GM12878 (cell line): ENCODE data around the gene CELF3. TPM values are rescaled to one million over a fixed set of nuclear protein-coding genes. Genes with fewer than 3 reads are reported as not detected.

Experiments used
- ATAC-seq: fragments of 200-7000 bp; cut with Tn5 transposase; 3 replicates; pipeline ENCODE4 v1.9.1; 2020; ENCODE audit warnings: mild to moderate bottlenecking, moderate library complexity
- BruUV-seq: library from RNA; stranded (reverse); fragments of 400-500 nt; replicated peaks from 2 replicates; lab custom pipeline; 2021; lab: Mats Ljungman, UMichigan
- CTCF ChIA-PET: fragments of 300-600 bp; sonication (Branson Sonifier 250); formaldehyde crosslinking; extraction: SDS; loops from one replicate; lab custom pipeline; 2021; ENCODE audit warnings: inconsistent platforms; lab: Yijun Ruan, JAX
- POLR2A ChIA-PET: fragments of 350-600 bp; formaldehyde crosslinking; extraction: SDS; loops from one replicate; lab custom pipeline; 2021; ENCODE audit warnings: inconsistent platforms; lab: Charles Lee
- RAD21 ChIA-PET: fragments of 300-600 bp; sonication (Branson Sonifier 250); formaldehyde crosslinking; loops from one replicate; lab custom pipeline; 2023; ENCODE audit warnings: antibody characterized with exemption; ENCODE audit not compliant: unreplicated experiment; lab: Charles Lee
- SMC1A ChIA-PET: fragments of 300-600 bp; sonication (Branson Sonifier 250); formaldehyde crosslinking; loops from one replicate; lab custom pipeline; 2023; ENCODE audit not compliant: unreplicated experiment, uncharacterized antibody; lab: Charles Lee
- DNase-seq: peaks from one replicate; pipeline ENCODE4 v3.0.0-alpha.2; 2011; ENCODE audit warnings: low read depth, low spot score
- FAIRE-seq: peaks from 3 replicates; lab custom pipeline; 2011; peaks lifted over from hg19 to GRCh38; lab: Jason Lieb, UNC
- H2AFZ ChIP-seq: 2 replicates; pipeline ENCODE4 v1.6.0; 2011; ENCODE audit warnings: low read depth, low read length, control low read depth; ENCODE audit not compliant: control insufficient read depth
- H3K27ac ChIP-seq: 2 replicates; pipeline ENCODE4 v1.5.1; 2011; ENCODE audit warnings: control low read depth; ENCODE audit not compliant: control insufficient read depth, insufficient read depth
- H3K27me3 ChIP-seq, 2 experiments: replicated peaks in 1 of 2; 2 replicates each; pipeline versions ENCODE4 v1.6.0 to v1.6.1; 2011; ENCODE audit warnings: low read length in 1 of 2; ENCODE audit not compliant: control insufficient read depth in 2 of 2, insufficient read depth in 2 of 2
- H3K36me3 ChIP-seq, 2 experiments: 2 replicates each; pipeline ENCODE4 v1.5.1; 2011; ENCODE audit warnings: low read length in 1 of 2; ENCODE audit not compliant: control insufficient read depth in 2 of 2, insufficient read depth in 2 of 2
- H3K4me1 ChIP-seq: 2 replicates; pipeline ENCODE4 v1.6.1; 2011; ENCODE audit warnings: mild to moderate bottlenecking, low read length, moderate library complexity, mixed read lengths; ENCODE audit not compliant: control insufficient read depth, insufficient read depth
- H3K4me2 ChIP-seq: 2 replicates; pipeline ENCODE4 v1.6.0; 2011; ENCODE audit warnings: control low read depth; ENCODE audit not compliant: control insufficient read depth, insufficient read depth
- H3K4me3 ChIP-seq: fragments of 200-600 bp; sonication (generic); 2 replicates; pipeline ENCODE4 v1.5.1; 2016
- H3K79me2 ChIP-seq: 2 replicates; pipeline ENCODE4 v1.6.0; 2011; ENCODE audit warnings: low read length; ENCODE audit not compliant: control insufficient read depth, insufficient read depth
- H3K9ac ChIP-seq: 2 replicates; pipeline ENCODE4 v1.8.0; 2011; ENCODE audit warnings: low read length, control low read depth, mixed read lengths; ENCODE audit not compliant: control insufficient read depth, insufficient read depth
- H3K9me3 ChIP-seq: replicated peaks from 3 replicates; pipeline ENCODE4 v1.5.1; 2011; ENCODE audit warnings: mild to moderate bottlenecking, low read length; ENCODE audit not compliant: control insufficient read depth, insufficient read depth
- H4K20me1 ChIP-seq: 2 replicates; pipeline ENCODE4 v1.6.0; 2011; ENCODE audit not compliant: control insufficient read depth, insufficient read depth
- BCL11A ChIP-seq: IDR thresholded peaks from 2 replicates; pipeline ENCODE4 v1.6.1; 2011; ENCODE audit warnings: low read depth, low read length
- BRCA1 ChIP-seq: IDR thresholded peaks from 2 replicates; pipeline ENCODE4 v1.6.1; 2011; ENCODE audit warnings: low read depth, low read length, improper control_type of control experiment
- GABPA ChIP-seq: IDR thresholded peaks from 2 replicates; pipeline ENCODE4 v1.6.1; 2014; ENCODE audit warnings: antibody characterized with exemption, low read depth, mild to moderate bottlenecking, inconsistent platforms
- HDAC2 ChIP-seq: fragments of 200-600 bp; sonication (generic); IDR thresholded peaks from 2 replicates; pipeline ENCODE4 v1.6.1; 2017
- JUNB ChIP-seq: IDR thresholded peaks from 2 replicates; pipeline ENCODE4 v1.6.1; 2016; ENCODE audit warnings: antibody characterized with exemption, mild to moderate bottlenecking
- MTA2 ChIP-seq: fragments of 450-650 bp; IDR thresholded peaks from 2 replicates; pipeline ENCODE4 v1.6.1; 2016; ENCODE audit warnings: low read depth, mild to moderate bottlenecking, moderate library complexity
- PBX3 ChIP-seq: IDR thresholded peaks from 2 replicates; pipeline ENCODE4 v1.6.1; 2011; ENCODE audit warnings: mild to moderate bottlenecking, low read depth, low read length, moderate library complexity; ENCODE audit not compliant: insufficient replicate concordance
- RAD21 ChIP-seq: IDR thresholded peaks from 2 replicates; pipeline ENCODE4 v1.6.1; 2011; ENCODE audit warnings: mild to moderate bottlenecking, low read depth, low read length, moderate library complexity; ENCODE audit not compliant: insufficient read depth
- SIN3A ChIP-seq: IDR thresholded peaks from 2 replicates; pipeline ENCODE4 v1.6.1; 2012; ENCODE audit warnings: low read depth, low read length, improper control_type of control experiment
- SIX5 ChIP-seq: IDR thresholded peaks from 2 replicates; pipeline ENCODE4 v1.6.1; 2011; ENCODE audit warnings: mild to moderate bottlenecking, low read depth, low read length, moderate library complexity; ENCODE audit not compliant: severe bottlenecking
- whole genome bisulfite sequencing: methylation state at CpG from one replicate; pipeline ENCODE4 v1.1.6; 2016; ENCODE audit warnings: low lambda C conversion rate; ENCODE audit not compliant: insufficient replicate concordance, insufficient coverage; ENCODE audit errors: missing lambda C conversion rate; 5-methylcytosine and 5-hydroxymethylcytosine counted together
- in situ Hi-C: fragments of 300-500 bp; cut with MboI; formaldehyde crosslinking; loops from 9 replicates; pipeline ENCODE4 v1.14.3; 2018; ENCODE audit warnings: mixed read lengths
- intact Hi-C: fragments of 100-400 bp; cut with micrococcal nuclease; formaldehyde crosslinking; loops from one replicate; pipeline ENCODE4 v1.14.2; 2022; ENCODE audit not compliant: unreplicated experiment
- polyA plus RNA-seq, 11 experiments: library from polyadenylated mRNA; depleted of rRNA in 4 of 11; unstranded in 6 of 11; stranded (reverse) in 5 of 11; fragments of >200 nt; fragmentation: Nextera tagmentation in 4 of 11; fragmentation: Illumina TruSeq in 1 of 11; extraction: Ambion mirVana in 4 of 11; extraction: Trizol in 1 of 11; gene quantifications; 1 replicate in 1 of 11; 2 replicates in 10 of 11; pipeline versions ENCODE4 v1.2.1 to v1.2.3, GENCODE V29; 2011 to 2016; ENCODE audit warnings: inconsistent platforms in 2 of 11, missing spikeins in 2 of 11, low read depth in 1 of 11
- total RNA-seq, 4 experiments: library from RNA; depleted of rRNA in 3 of 4; stranded (reverse); fragments of >200 nt in 3 of 4; fragmentation: Illumina TruSeq in 1 of 4; extraction: Trizol in 1 of 4; gene quantifications; 2 replicates each; pipeline versions ENCODE4 v1.2.1 to v1.2.3, GENCODE V29; 2013 to 2021

The CELF3 gene
- total and polyA plus RNA-seq, 10 of the 15 experiments (the other 5 are each of a cell fraction or from before 2014, with no cell fraction given): 0.09 TPM; not detected in 9

GRCh38 chr1:151680826-151681225, 35.8 kb downstream of the CELF3 start:
- Histone ChIP-seq H3K4me1 (no peaks in the 10 kb centered on the region), H3K4me2 (no peak overlapping the region), H3K79me2 (no peaks in the 10 kb centered on the region), H3K9ac (no peak overlapping the region), H2AFZ (no peak overlapping the region), H3K9me3 (no peaks in the 10 kb centered on the region), H4K20me1 (no peaks in the 10 kb centered on the region), H3K27ac (no peak overlapping the region), H3K27me3 (no peaks in the 10 kb centered on the region), H3K36me3 (no peaks in the 10 kb centered on the region; a peak in 1 of 4 replicates), H3K4me3 (no peak overlapping the region)
- TF ChIP-seq GABPA (no peak), HDAC2 (no peak), BCL11A (no peak), RAD21 (no peak), PBX3 (no peak)
- intact Hi-C loops: no loop called here
- peak; percentile 40; the same call in 2 of the 3 replicates for ATAC-seq
- ChIA-PET POLR2A (no interaction called here), RAD21 (no interaction called here), SMC1A (interaction anchor here (1.5 kb wide), 1 partner anchor 21 kb away, joined by 3 read pairs; no protein-coding TSS in a partner anchor), CTCF (no interaction called here)
- WGBS: 10% methylated on average over 3 of the region's 3 CpGs
- no peak for FAIRE-seq
- in situ Hi-C loops: no loop called here
- no TSS peak for BruUV-seq
- no peak for DNase-seq

GRCh38 chr1:151680391-151680790, 36.2 kb downstream of the CELF3 start:
- ChIA-PET SMC1A (interaction anchor here (1.5 kb wide), 1 partner anchor 21 kb away, joined by 3 read pairs; no protein-coding TSS in a partner anchor), CTCF (no interaction called here), POLR2A (no interaction called here), RAD21 (no interaction called here)
- Histone ChIP-seq H4K20me1 (no peaks in the 10 kb centered on the region), H3K27ac (no peak overlapping the region), H3K4me2 (no peak overlapping the region), H3K27me3 (no peaks in the 10 kb centered on the region), H3K4me1 (no peaks in the 10 kb centered on the region), H2AFZ (no peak overlapping the region), H3K9me3 (no peaks in the 10 kb centered on the region), H3K9ac (no peak overlapping the region), H3K79me2 (no peaks in the 10 kb centered on the region), H3K36me3 (no peaks in the 10 kb centered on the region; a peak in 1 of 4 replicates), H3K4me3 (no peak overlapping the region)
- in situ Hi-C loops: no loop called here
- ATAC-seq (no peak), FAIRE-seq (no peak), DNase-seq (no peak)
- BruUV-seq: no TSS peak
- no peak for TF ChIP-seq SIN3A
- TF ChIP-seq JUNB: peak; percentile 35; the same call in 1 of the 2 replicates
- no peak for TF ChIP-seq MTA2
- no peak for TF ChIP-seq SIX5
- no peak for TF ChIP-seq BRCA1
- 37% methylated on average over 4 of the region's 4 CpGs for WGBS
- intact Hi-C loops: no loop called here
